Raji (cell line): ENCODE data around the gene MTRFR.

Source experiments
- POLR2A ChIP-seq: IDR thresholded peaks from 2 replicates; pipeline ENCODE4 v1.6.1; 2011; ENCODE audit warnings: low read depth, low read length, control low read depth; ENCODE audit not compliant: insufficient read depth

The MTRFR gene

GRCh38 chr12:123242116-123242904 is 9.1 kb downstream of the MTRFR start:
- TF ChIP-seq POLR2A = no peak

GRCh38 chr12:123243671-123244262 is 10.5 kb downstream of the MTRFR start:
- no peak for TF ChIP-seq POLR2A

GRCh38 chr12:123245678-123246077 is 12.4 kb downstream of the MTRFR start:
- TF ChIP-seq POLR2A = no peak

GRCh38 chr12:123250471-123251383 is 17.5 kb downstream of the MTRFR start:
- no peak for TF ChIP-seq POLR2A

GRCh38 chr12:123251403-123252076 is 18.3 kb downstream of the MTRFR start:
- no peak for TF ChIP-seq POLR2A

GRCh38 chr12:123253641-123254459 is 20.6 kb downstream of the MTRFR start:
- no peak for TF ChIP-seq POLR2A

- no peak for TF ChIP-seq POLR2A
Observed at GRCh38 chr12:123254853-123255446, 21.7 kb downstream of the MTRFR start.

- no peak for TF ChIP-seq POLR2A
Observed at GRCh38 chr12:123258593-123258992, 25.4 kb downstream of the MTRFR start.

GRCh38 chr12:123260081-123260480 is 26.8 kb downstream of the MTRFR start:
- TF ChIP-seq POLR2A = no peak

GRCh38 chr12:123261196-123261595 is 28.0 kb downstream of the MTRFR start:
- TF ChIP-seq POLR2A = no peak

GRCh38 chr12:123263196-123263817 is 30.1 kb downstream of the MTRFR start:
- TF ChIP-seq POLR2A = no peak

- no peak for TF ChIP-seq POLR2A
Observed at GRCh38 chr12:123264642-123265041, 31.4 kb downstream of the MTRFR start.

- TF ChIP-seq POLR2A = no peak
Observed at GRCh38 chr12:123265851-123266678, 32.8 kb downstream of the MTRFR start.

GRCh38 chr12:123266679-123267277 is 33.5 kb downstream of the MTRFR start:
- no peak for TF ChIP-seq POLR2A
